Measurements from ENCODE around the gene SPN. TPM values are rescaled to one million over a fixed set of nuclear protein-coding genes. Genes with fewer than 3 reads are reported as not detected.

SPN gene
- total and polyA plus RNA-seq, 9 of the 15 experiments (the other 6 are each of a cell fraction or from before 2014, with no cell fraction given) = 24.3 to 225 (median 79.4) TPM

DNA sequence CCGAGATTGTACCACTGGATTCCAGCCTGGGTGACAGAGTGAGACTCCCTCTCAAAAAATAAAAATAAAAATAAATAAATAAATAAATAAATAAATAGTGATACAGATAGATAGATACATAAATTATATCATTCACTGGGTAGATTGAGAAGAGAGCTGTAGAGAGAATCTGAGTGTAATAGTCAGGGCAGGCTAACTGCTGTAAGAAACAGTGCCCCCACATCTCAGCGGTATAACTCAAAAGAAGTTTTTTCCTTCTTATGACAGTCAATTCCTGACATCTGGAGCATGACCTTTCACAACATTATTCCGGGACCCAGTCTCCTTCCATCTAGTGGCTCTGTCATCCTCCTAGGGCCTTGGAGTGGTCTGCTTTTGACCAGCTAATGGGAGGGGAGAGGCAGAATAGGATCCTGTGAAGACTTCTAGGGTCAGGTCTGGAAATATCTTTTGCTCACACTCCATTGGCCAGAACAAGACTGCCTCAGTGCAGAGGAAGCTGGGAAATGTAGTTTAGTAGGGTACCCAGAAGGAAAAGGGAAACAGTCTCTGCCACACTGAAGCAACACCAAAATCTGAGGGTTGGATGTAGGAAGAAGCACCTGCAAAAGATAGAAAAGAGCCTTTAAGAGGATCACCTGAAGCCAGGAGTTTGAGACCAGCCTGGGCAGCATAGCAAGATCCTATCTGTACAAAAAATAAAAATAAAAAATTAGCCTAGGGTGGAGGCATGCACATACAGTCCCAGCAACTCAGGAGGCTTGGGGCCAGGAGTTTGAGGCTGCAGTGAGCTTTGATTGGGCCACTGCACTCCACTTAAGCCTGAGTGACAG lies 13.0 kb downstream of the SPN start (continued):
- TF ChIP-seq ATF4 (CRISPR knock-in tag; IDR thresholded peaks at IDR 0.05) (no peak), JUND (IDR thresholded peaks at IDR 0.05; ENCODE audit: borderline replicate concordance, low read depth, low read length) (no peak; the same call in 1 of the 2 replicates), JUND (tag; IDR thresholded peaks at IDR 0.05; ENCODE audit: borderline replicate concordance, low read depth, low read length) (no peak), SRSF3 (IDR thresholded peaks at IDR 0.05; ENCODE audit: insufficient read depth, low read length) (no peak), ZNF436 (CRISPR knock-in tag; IDR thresholded peaks at IDR 0.05) (no peak), EHMT2 (IDR thresholded peaks at IDR 0.05) (no peak), CTCFL (IDR thresholded peaks at IDR 0.05; ENCODE audit: borderline replicate concordance, insufficient read depth, low read depth, low read length, poor library complexity, severe bottlenecking) (no peak), ILK (tag; IDR thresholded peaks at IDR 0.05; ENCODE audit: borderline replicate concordance, low read depth) (no peak), CREM (IDR thresholded peaks at IDR 0.05; ENCODE audit: low read depth) (no peak), ZEB2 (IDR thresholded peaks at IDR 0.05) (no peak), ZNF699 (CRISPR knock-in tag; IDR thresholded peaks at IDR 0.05; ENCODE audit: insufficient replicate concordance) (no peak), ZNF282 (CRISPR knock-in tag; IDR thresholded peaks at IDR 0.05) (no peak), CLOCK (CRISPR knock-in tag; IDR thresholded peaks at IDR 0.05; ENCODE audit: borderline replicate concordance) (no peak), GABPB1 (CRISPR knock-in tag; IDR thresholded peaks at IDR 0.05) (no peak), PRMT5 (CRISPR knock-in tag; IDR thresholded peaks at IDR 0.05) (no peak)
- TF ChIP-seq, protein P1, sequence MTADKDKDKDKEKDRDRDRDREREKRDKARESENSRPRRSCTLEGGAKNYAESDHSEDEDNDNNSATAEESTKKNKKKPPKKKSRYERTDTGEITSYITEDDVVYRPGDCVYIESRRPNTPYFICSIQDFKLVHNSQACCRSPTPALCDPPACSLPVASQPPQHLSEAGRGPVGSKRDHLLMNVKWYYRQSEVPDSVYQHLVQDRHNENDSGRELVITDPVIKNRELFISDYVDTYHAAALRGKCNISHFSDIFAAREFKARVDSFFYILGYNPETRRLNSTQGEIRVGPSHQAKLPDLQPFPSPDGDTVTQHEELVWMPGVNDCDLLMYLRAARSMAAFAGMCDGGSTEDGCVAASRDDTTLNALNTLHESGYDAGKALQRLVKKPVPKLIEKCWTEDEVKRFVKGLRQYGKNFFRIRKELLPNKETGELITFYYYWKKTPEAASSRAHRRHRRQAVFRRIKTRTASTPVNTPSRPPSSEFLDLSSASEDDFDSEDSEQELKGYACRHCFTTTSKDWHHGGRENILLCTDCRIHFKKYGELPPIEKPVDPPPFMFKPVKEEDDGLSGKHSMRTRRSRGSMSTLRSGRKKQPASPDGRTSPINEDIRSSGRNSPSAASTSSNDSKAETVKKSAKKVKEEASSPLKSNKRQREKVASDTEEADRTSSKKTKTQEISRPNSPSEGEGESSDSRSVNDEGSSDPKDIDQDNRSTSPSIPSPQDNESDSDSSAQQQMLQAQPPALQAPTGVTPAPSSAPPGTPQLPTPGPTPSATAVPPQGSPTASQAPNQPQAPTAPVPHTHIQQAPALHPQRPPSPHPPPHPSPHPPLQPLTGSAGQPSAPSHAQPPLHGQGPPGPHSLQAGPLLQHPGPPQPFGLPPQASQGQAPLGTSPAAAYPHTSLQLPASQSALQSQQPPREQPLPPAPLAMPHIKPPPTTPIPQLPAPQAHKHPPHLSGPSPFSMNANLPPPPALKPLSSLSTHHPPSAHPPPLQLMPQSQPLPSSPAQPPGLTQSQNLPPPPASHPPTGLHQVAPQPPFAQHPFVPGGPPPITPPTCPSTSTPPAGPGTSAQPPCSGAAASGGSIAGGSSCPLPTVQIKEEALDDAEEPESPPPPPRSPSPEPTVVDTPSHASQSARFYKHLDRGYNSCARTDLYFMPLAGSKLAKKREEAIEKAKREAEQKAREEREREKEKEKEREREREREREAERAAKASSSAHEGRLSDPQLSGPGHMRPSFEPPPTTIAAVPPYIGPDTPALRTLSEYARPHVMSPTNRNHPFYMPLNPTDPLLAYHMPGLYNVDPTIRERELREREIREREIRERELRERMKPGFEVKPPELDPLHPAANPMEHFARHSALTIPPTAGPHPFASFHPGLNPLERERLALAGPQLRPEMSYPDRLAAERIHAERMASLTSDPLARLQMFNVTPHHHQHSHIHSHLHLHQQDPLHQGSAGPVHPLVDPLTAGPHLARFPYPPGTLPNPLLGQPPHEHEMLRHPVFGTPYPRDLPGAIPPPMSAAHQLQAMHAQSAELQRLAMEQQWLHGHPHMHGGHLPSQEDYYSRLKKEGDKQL (CRISPR knock-in tag; IDR thresholded peaks at IDR 0.05; ENCODE audit: borderline replicate concordance) = no peak
